ENCODE data around the gene ZNF592. TPM values are rescaled to one million over a fixed set of nuclear protein-coding genes. Genes with fewer than 3 reads are reported as not detected.

Gene ZNF592
- total and polyA plus RNA-seq, 2 of the 13 experiments (the other 11 are each of a cell fraction or from before 2014, with no cell fraction given), result 8.2 to 9.8 TPM

DNA sequence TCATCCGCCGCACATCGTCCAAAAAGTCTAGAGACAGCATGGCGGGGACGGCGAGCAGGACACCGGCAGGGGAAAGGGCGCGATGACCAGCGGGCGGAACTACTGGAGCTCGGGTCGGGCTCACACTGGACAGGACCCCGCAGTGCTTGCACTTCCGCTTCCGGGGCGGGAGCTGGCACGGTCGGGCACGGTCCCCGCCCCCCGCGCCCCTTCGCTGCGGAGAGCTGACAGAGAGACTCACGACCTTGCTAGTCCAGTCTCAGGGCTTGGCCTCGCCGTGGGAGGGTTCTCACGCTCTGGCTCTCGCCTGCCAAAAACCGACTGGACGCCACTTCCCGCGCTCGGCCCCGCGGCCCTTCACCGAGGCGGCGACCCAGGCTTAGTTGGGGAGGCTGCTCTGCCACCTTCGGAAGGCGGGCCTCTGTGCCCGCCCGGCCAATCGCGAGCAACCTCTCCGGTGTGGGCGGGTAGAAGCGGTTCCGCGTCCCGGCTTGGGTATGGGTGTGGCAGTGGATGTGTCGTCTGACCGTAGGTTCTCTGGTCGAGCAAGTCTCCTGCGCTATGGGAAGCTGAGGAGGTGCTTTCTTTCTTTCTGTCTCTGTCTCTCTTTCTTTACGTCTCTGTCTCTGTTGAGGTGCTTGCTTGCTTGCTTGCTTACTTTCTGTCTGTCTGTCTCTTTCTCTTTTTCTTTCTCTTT, 32.2 kb upstream of the ZNF592 start, which contains the start of gene SEC11A (continued):
- TF ChIP-seq, protein P1, sequence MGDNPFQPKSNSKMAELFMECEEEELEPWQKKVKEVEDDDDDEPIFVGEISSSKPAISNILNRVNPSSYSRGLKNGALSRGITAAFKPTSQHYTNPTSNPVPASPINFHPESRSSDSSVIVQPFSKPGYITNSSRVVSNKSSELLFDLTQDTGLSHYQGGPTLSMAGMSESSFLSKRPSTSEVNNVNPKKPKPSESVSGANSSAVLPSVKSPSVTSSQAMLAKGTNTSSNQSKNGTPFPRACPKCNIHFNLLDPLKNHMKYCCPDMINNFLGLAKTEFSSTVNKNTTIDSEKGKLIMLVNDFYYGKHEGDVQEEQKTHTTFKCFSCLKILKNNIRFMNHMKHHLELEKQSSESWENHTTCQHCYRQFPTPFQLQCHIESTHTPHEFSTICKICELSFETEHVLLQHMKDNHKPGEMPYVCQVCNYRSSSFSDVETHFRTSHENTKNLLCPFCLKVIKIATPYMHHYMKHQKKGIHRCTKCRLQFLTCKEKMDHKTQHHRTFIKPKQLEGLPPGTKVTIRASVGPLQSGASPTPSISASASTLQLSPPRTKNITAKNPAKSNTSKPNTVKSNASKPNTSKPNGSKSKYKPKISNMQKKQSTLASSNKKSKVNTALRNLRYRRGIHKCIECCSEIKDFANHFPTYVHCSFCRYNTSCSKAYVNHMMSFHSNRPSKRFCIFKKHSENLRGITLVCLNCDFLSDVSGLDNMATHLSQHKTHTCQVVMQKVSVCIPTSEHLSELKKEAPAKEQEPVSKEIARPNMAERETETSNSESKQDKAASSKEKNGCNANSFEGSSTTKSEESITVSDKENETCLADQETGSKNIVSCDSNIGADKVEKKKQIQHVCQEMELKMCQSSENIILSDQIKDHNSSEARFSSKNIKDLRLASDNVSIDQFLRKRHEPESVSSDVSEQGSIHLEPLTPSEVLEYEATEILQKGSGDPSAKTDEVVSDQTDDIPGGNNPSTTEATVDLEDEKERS (CRISPR knock-in tag; IDR thresholded peaks at IDR 0.05), result peak; percentile 84
- TF ChIP-seq, protein P2, sequence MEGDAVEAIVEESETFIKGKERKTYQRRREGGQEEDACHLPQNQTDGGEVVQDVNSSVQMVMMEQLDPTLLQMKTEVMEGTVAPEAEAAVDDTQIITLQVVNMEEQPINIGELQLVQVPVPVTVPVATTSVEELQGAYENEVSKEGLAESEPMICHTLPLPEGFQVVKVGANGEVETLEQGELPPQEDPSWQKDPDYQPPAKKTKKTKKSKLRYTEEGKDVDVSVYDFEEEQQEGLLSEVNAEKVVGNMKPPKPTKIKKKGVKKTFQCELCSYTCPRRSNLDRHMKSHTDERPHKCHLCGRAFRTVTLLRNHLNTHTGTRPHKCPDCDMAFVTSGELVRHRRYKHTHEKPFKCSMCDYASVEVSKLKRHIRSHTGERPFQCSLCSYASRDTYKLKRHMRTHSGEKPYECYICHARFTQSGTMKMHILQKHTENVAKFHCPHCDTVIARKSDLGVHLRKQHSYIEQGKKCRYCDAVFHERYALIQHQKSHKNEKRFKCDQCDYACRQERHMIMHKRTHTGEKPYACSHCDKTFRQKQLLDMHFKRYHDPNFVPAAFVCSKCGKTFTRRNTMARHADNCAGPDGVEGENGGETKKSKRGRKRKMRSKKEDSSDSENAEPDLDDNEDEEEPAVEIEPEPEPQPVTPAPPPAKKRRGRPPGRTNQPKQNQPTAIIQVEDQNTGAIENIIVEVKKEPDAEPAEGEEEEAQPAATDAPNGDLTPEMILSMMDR (CRISPR knock-in tag; IDR thresholded peaks at IDR 0.05), result peak; percentile 23; the same call in 1 of the 2 replicates
- TF ChIP-seq ZNF335 (CRISPR knock-in tag; IDR thresholded peaks at IDR 0.05), result peak; percentile 90
- TF ChIP-seq, protein P3, sequence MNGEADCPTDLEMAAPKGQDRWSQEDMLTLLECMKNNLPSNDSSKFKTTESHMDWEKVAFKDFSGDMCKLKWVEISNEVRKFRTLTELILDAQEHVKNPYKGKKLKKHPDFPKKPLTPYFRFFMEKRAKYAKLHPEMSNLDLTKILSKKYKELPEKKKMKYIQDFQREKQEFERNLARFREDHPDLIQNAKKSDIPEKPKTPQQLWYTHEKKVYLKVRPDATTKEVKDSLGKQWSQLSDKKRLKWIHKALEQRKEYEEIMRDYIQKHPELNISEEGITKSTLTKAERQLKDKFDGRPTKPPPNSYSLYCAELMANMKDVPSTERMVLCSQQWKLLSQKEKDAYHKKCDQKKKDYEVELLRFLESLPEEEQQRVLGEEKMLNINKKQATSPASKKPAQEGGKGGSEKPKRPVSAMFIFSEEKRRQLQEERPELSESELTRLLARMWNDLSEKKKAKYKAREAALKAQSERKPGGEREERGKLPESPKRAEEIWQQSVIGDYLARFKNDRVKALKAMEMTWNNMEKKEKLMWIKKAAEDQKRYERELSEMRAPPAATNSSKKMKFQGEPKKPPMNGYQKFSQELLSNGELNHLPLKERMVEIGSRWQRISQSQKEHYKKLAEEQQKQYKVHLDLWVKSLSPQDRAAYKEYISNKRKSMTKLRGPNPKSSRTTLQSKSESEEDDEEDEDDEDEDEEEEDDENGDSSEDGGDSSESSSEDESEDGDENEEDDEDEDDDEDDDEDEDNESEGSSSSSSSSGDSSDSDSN (CRISPR knock-in tag; IDR thresholded peaks at IDR 0.05), result peak; percentile 97
- peak; percentile 53 for TF ChIP-seq AGO1 (IDR thresholded peaks at IDR 0.05; ENCODE audit: low read depth, low read length, poor library complexity, severe bottlenecking)
- no peak for TF ChIP-seq ZNF343 (CRISPR knock-in tag; IDR thresholded peaks at IDR 0.05)
- TF ChIP-seq MED1 (CRISPR knock-in tag; IDR thresholded peaks at IDR 0.05), result peak; percentile 79
- 0 out of 2 replicates have a peak, but pooled peaks have one; percentile 16 for TF ChIP-seq ZNF629 (CRISPR knock-in tag; conservative IDR thresholded peaks at IDR 0.05)
- no peak for TF ChIP-seq PHB2 (IDR thresholded peaks at IDR 0.05; ENCODE audit: partially characterized antibody)
- TF ChIP-seq THAP11 (CRISPR knock-in tag; IDR thresholded peaks at IDR 0.05), result peak; percentile 94
- TF ChIP-seq, protein P4, sequence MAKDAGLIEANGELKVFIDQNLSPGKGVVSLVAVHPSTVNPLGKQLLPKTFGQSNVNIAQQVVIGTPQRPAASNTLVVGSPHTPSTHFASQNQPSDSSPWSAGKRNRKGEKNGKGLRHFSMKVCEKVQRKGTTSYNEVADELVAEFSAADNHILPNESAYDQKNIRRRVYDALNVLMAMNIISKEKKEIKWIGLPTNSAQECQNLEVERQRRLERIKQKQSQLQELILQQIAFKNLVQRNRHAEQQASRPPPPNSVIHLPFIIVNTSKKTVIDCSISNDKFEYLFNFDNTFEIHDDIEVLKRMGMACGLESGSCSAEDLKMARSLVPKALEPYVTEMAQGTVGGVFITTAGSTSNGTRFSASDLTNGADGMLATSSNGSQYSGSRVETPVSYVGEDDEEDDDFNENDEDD (CRISPR knock-in tag; IDR thresholded peaks at IDR 0.05; ENCODE audit: borderline replicate concordance), result peak; percentile 70; the same call in 1 of the 2 replicates
- TF ChIP-seq, protein P5, sequence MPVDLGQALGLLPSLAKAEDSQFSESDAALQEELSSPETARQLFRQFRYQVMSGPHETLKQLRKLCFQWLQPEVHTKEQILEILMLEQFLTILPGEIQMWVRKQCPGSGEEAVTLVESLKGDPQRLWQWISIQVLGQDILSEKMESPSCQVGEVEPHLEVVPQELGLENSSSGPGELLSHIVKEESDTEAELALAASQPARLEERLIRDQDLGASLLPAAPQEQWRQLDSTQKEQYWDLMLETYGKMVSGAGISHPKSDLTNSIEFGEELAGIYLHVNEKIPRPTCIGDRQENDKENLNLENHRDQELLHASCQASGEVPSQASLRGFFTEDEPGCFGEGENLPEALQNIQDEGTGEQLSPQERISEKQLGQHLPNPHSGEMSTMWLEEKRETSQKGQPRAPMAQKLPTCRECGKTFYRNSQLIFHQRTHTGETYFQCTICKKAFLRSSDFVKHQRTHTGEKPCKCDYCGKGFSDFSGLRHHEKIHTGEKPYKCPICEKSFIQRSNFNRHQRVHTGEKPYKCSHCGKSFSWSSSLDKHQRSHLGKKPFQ (CRISPR knock-in tag; IDR thresholded peaks at IDR 0.05; ENCODE audit: insufficient replicate concordance), result peak; percentile 69
- no peak for TF ChIP-seq EHMT2 (IDR thresholded peaks at IDR 0.05; ENCODE audit: borderline replicate concordance, low read depth, low read length)
